A673 (cell line): ENCODE data around the gene FGF18.

ENCODE experiments used
- CTCF ChIP-seq: fragments of 300-800, 200-600 bp; sonication (generic); conservative IDR thresholded peaks from 2 replicates; pipeline ENCODE4 v1.5.1; 2017; ENCODE audit warnings: low read depth, mild to moderate bottlenecking, antibody characterized with exemption, low read length, moderate library complexity, mixed read lengths
- EZH2 ChIP-seq: fragments of 200-600 bp; sonication (generic); IDR thresholded peaks from 2 replicates; pipeline ENCODE4 v1.6.1; 2017; ENCODE audit warnings: borderline replicate concordance, low read depth, mild to moderate bottlenecking, mixed read lengths, antibody characterized with exemption, low read length; ENCODE audit not compliant: poor library complexity, severe bottlenecking

DNA sequence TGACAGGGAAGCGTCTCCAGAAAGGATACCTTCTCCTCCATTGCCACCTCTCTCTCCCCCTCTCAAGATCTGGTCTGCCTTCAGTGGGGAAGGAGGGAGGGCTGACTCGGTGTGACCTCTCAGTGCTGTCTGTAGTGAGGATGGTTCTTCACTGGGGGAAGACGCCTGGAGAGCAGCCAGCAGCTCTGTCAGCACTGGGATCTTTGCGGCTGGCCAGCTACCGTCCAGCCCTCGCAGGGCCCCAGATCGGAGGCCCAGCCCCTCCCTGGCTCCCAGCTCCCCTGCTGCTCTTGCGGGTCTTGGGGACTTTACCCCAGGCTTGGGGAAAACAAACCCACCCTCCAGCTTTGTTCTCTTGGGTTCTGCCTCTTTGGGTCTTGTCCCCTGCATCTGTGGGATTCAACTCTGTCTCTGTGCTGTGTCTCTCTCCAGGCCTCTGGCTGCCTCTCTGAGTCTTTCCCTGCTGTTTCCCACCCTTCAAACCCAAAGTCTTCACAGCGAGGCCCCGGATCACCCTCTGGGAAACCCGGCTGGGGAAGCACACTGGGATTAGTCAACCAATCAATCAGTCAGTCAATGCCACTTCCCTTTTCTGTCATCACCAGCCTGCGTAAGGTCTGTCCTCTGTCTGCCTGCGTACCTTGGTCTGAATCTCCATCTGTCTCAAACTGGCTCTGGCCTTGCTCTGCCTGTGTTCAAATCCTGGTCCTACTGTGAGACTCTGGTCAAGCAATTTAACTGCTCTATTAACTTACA, 23.0 kb downstream of the FGF18 start:
- no peak for TF ChIP-seq EZH2
- no peak for TF ChIP-seq CTCF
